WTC11 (cell line): ENCODE results near the gene ENTR1. TPM values are rescaled to one million over a fixed set of nuclear protein-coding genes. Genes with fewer than 3 reads are reported as not detected.

ENCODE experiments used
- ATAC-seq: fragments of 200-7000 bp; cut with Tn5 transposase; 2 replicates; pipeline ENCODE4 v1.10.0; 2021; ENCODE audit warnings: mild to moderate bottlenecking, moderate library complexity
- CTCF ChIA-PET: fragments of 300-600 bp; sonication (Branson Sonifier 250); formaldehyde crosslinking; loops from one replicate; lab custom pipeline; 2021; ENCODE audit warnings: antibody characterized with exemption; lab: Charles Lee
- POLR2A ChIA-PET: fragments of 350-600 bp; sonication (Branson Sonifier 250); formaldehyde crosslinking; loops from one replicate; lab custom pipeline; 2021; ENCODE audit warnings: antibody characterized with exemption; lab: Charles Lee
- DNase-seq: peaks from one replicate; pipeline ENCODE4 v3.0.0; 2021; ENCODE audit warnings: low spot score
- H3K27ac Mint-ChIP-seq: 2 replicates; pipeline ENCODE4 v1.8.0; 2021; ENCODE audit warnings: mixed read lengths
- H3K27me3 Mint-ChIP-seq: 2 replicates; pipeline ENCODE4 v1.8.0; 2021; ENCODE audit warnings: low read depth, mild to moderate bottlenecking, moderate library complexity, mixed read lengths
- H3K36me3 Mint-ChIP-seq: 2 replicates; pipeline ENCODE4 v1.8.0; 2021; ENCODE audit warnings: mixed read lengths
- H3K4me1 Mint-ChIP-seq: 2 replicates; pipeline ENCODE4 v1.8.0; 2022; ENCODE audit warnings: mixed read lengths
- H3K4me3 Mint-ChIP-seq: 2 replicates; pipeline ENCODE4 v1.8.0; 2021; ENCODE audit warnings: mild to moderate bottlenecking, moderate library complexity, mixed read lengths
- H3K9me3 Mint-ChIP-seq: 2 replicates; pipeline ENCODE4 v1.8.0; 2021; ENCODE audit warnings: mixed read lengths
- AFF4 ChIP-seq: sonication (generic); formaldehyde crosslinking; IDR thresholded peaks from 2 replicates; pipeline ENCODE4 v1.8.1; 2023; ENCODE audit warnings: mild to moderate bottlenecking, missing genetic modification reagents, borderline replicate concordance
- ATF3 ChIP-seq: sonication (generic); formaldehyde crosslinking; conservative IDR thresholded peaks from 2 replicates; pipeline ENCODE4 v1.8.1; 2022; ENCODE audit warnings: mild to moderate bottlenecking, missing genetic modification reagents
- ATF6 ChIP-seq: sonication (generic); formaldehyde crosslinking; IDR thresholded peaks from 2 replicates; pipeline ENCODE4 v1.8.1; 2023; ENCODE audit warnings: mild to moderate bottlenecking, missing genetic modification reagents
- E2F5 ChIP-seq: sonication (generic); formaldehyde crosslinking; IDR thresholded peaks from 2 replicates; pipeline ENCODE4 v1.8.1; 2022; ENCODE audit warnings: mild to moderate bottlenecking, moderate library complexity, missing genetic modification reagents
- HMGXB4 ChIP-seq: sonication (generic); formaldehyde crosslinking; IDR thresholded peaks from 2 replicates; pipeline ENCODE4 v1.8.1; 2023; ENCODE audit warnings: mild to moderate bottlenecking, moderate library complexity, missing genetic modification reagents
- KAT7 ChIP-seq: sonication (generic); formaldehyde crosslinking; IDR thresholded peaks from 2 replicates; pipeline ENCODE4 v1.8.1; 2023; ENCODE audit warnings: missing genetic modification reagents, mild to moderate bottlenecking, borderline replicate concordance
- NR3C1 ChIP-seq: sonication (generic); formaldehyde crosslinking; conservative IDR thresholded peaks from 2 replicates; pipeline ENCODE4 v1.8.1; 2023; ENCODE audit warnings: low read depth, mild to moderate bottlenecking, missing genetic modification reagents
- SP1 ChIP-seq: sonication (generic); formaldehyde crosslinking; conservative IDR thresholded peaks from 2 replicates; pipeline ENCODE4 v1.8.1; 2022; ENCODE audit warnings: missing genetic modification reagents
- TEAD1 ChIP-seq: sonication (generic); formaldehyde crosslinking; IDR thresholded peaks from 2 replicates; pipeline ENCODE4 v1.8.0; 2022; ENCODE audit warnings: mild to moderate bottlenecking, missing genetic modification reagents
- ZNF219 ChIP-seq: sonication (generic); formaldehyde crosslinking; IDR thresholded peaks from 2 replicates; pipeline ENCODE4 v1.8.0; 2023; ENCODE audit warnings: missing genetic modification reagents, mild to moderate bottlenecking, borderline replicate concordance
- ZNF263 ChIP-seq: sonication (generic); formaldehyde crosslinking; IDR thresholded peaks from 2 replicates; pipeline ENCODE4 v1.8.1; 2022; ENCODE audit warnings: low read depth, mild to moderate bottlenecking, moderate library complexity, missing genetic modification reagents
- ZNF317 ChIP-seq: sonication (generic); formaldehyde crosslinking; IDR thresholded peaks from 2 replicates; pipeline ENCODE4 v1.8.1; 2023; ENCODE audit warnings: low read depth, mild to moderate bottlenecking, moderate library complexity, missing genetic modification reagents, borderline replicate concordance
- ZNF512 ChIP-seq: sonication (generic); formaldehyde crosslinking; IDR thresholded peaks from 2 replicates; pipeline ENCODE4 v1.8.1; 2022; ENCODE audit warnings: missing genetic modification reagents, borderline replicate concordance
- total RNA-seq: library from RNA; stranded (reverse); gene quantifications from 3 replicates; pipeline ENCODE4 v1.2.3, GENCODE V29; 2021

Gene ENTR1
- total RNA-seq, 1 experiment from 2014 or later = 140 TPM

- no peak for DNase-seq
- no peak overlapping the region for H3K27ac Mint-ChIP-seq
- no peak for TF ChIP-seq ATF3 (CRISPR knock-in tag)
- TF ChIP-seq E2F5 (CRISPR knock-in tag) = no peak
- TF ChIP-seq ATF6 = no peak
- TF ChIP-seq HMGXB4 (CRISPR knock-in tag) = no peak
- no peak for TF ChIP-seq AFF4 (CRISPR knock-in tag)
- no peak for TF ChIP-seq ZNF219 (CRISPR knock-in tag)
- peaks cover 9% of the 10 kb centered on the region for H3K4me1 Mint-ChIP-seq
- peaks cover 36% of the 10 kb centered on the region for H3K36me3 Mint-ChIP-seq
- ChIA-PET CTCF (interaction anchor here (0.8 to 2.0 kb wide), 2 partner anchors 13 to 35 kb away, joined by 3 to 7 read pairs; no protein-coding TSS in a partner anchor), POLR2A (no interaction called here)
- no peaks in the 10 kb centered on the region for H3K9me3 Mint-ChIP-seq
- no peak for ATAC-seq
- no peaks in the 10 kb centered on the region for H3K27me3 Mint-ChIP-seq
- H3K4me3 Mint-ChIP-seq = peak overlapping the region; percentile 88
Observed at GRCh38 chr9:136398286-136398685, 12.1 kb downstream of the ENTR1 start.

- Mint-ChIP-seq H3K4me3 (no peak overlapping the region), H3K9me3 (no peaks in the 10 kb centered on the region), H3K27ac (no peak overlapping the region), H3K36me3 (peaks cover 35% of the 10 kb centered on the region), H3K27me3 (no peaks in the 10 kb centered on the region), H3K4me1 (peaks cover 9% of the 10 kb centered on the region)
- DNase-seq (no peak), ATAC-seq (no peak)
- ChIA-PET POLR2A (no interaction called here), CTCF (interaction anchor here (2.0 kb wide), 1 partner anchor 58 kb away, joined by 5 read pairs; no protein-coding TSS in a partner anchor)
- TF ChIP-seq TEAD1 (no peak), ZNF263 (CRISPR knock-in tag) (no peak), ZNF512 (CRISPR knock-in tag) (no peak), SP1 (CRISPR knock-in tag) (no peak), NR3C1 (no peak), KAT7 (CRISPR knock-in tag) (no peak), ZNF317 (CRISPR knock-in tag) (no peak)
Observed at GRCh38 chr9:136397643-136398042, 12.8 kb downstream of the ENTR1 start.
